Transverse colon (tissue), 3 donors: Measurements from ENCODE around the gene LANCL1.

ENCODE experiments used
- EP300 ChIP-seq: sonication (generic); formaldehyde crosslinking; IDR thresholded peaks from one replicate; pipeline ENCODE4 v1.6.1; 2017; ENCODE audit warnings: antibody characterized with exemption, low read depth
- TF ChIP-seq, protein P1 (sequence below), 5 experiments: fragments of 200-600 bp in 3 of 5; fragments of 450-650 bp in 2 of 5; sonication (generic) in 3 of 5; IDR thresholded peaks; 1 replicate in 2 of 5; 2 replicates in 3 of 5; pipeline ENCODE4 v1.5.1; 2016 to 2017; ENCODE audit warnings: antibody characterized with exemption in 5 of 5, inconsistent platforms in 3 of 5, mild to moderate bottlenecking in 2 of 5, moderate library complexity in 1 of 5

DNA sequence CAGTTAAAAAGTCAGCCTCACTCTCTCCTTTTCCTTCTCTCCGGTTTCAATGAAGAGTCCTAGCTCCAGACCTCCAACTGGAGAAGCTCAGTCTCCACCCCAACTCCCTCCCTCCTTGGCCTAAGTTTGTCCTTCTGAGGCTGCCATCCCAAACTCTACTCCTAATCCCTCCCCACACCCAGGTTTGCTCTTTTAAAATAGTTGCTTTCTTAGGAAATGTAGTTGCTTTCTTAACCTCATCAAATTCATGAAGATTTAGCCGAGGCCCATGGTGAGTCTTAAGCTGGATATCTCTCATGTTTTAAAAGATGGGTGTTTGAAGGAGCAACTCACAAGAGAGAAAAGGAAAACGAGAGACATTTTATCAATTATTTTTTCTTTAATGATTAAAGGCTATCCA is 937 bp upstream of the LANCL1 start:
- TF ChIP-seq EP300 = no peak
- TF ChIP-seq, protein P1, sequence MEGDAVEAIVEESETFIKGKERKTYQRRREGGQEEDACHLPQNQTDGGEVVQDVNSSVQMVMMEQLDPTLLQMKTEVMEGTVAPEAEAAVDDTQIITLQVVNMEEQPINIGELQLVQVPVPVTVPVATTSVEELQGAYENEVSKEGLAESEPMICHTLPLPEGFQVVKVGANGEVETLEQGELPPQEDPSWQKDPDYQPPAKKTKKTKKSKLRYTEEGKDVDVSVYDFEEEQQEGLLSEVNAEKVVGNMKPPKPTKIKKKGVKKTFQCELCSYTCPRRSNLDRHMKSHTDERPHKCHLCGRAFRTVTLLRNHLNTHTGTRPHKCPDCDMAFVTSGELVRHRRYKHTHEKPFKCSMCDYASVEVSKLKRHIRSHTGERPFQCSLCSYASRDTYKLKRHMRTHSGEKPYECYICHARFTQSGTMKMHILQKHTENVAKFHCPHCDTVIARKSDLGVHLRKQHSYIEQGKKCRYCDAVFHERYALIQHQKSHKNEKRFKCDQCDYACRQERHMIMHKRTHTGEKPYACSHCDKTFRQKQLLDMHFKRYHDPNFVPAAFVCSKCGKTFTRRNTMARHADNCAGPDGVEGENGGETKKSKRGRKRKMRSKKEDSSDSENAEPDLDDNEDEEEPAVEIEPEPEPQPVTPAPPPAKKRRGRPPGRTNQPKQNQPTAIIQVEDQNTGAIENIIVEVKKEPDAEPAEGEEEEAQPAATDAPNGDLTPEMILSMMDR (IDR thresholded peaks at IDR 0.05) = no peak
